SU-DHL-6 (cell line): Measurements from ENCODE around the gene ZNF280D.

Experiments
- CTCF ChIP-seq: fragments of 200-600 bp; sonication (generic); IDR thresholded peaks from one replicate; pipeline ENCODE4 v1.5.1; 2017; ENCODE audit warnings: antibody characterized with exemption, mild to moderate bottlenecking, low read length, moderate library complexity; ENCODE audit not compliant: insufficient read depth, poor library complexity, severe bottlenecking
- EZH2phosphoT487 ChIP-seq: fragments of 200-600 bp; sonication (generic), shearing (Covaris generic); conservative IDR thresholded peaks from 2 replicates; pipeline ENCODE4 v1.6.1; 2018; ENCODE audit warnings: mild to moderate bottlenecking, antibody characterized with exemption, low read length, moderate library complexity, mixed read lengths

GRCh38 chr15:56616551-56616950 is 116.8 kb downstream of the ZNF280D start:
- TF ChIP-seq CTCF: no peak
- TF ChIP-seq EZH2phosphoT487: no peak
